HFF-Myc (cell line): ENCODE results near the gene PEX1.
"Not testable (repeated sequence)": the region's sequence is repeated elsewhere in the genome, so short reads cannot be mapped to it uniquely, and the experiment has no call there.

Source experiments
- DNase-seq: peaks from one replicate; pipeline ENCODE4 v3.0.0-alpha.2; 2011; ENCODE audit warnings: low read depth; ENCODE audit errors: extremely low read depth
- H3K4me3 ChIP-seq: replicated peaks from 2 replicates; pipeline ENCODE4 v1.5.1; 2011; ENCODE audit warnings: low read depth, mild to moderate bottlenecking, control low read depth, low read length
- CTCF ChIP-seq: IDR thresholded peaks from 2 replicates; pipeline ENCODE4 v1.5.1; 2012; ENCODE audit warnings: mild to moderate bottlenecking, low read depth, low read length, control low read depth; ENCODE audit errors: missing control alignments

Gene PEX1

GRCh38 chr7:92468589-92468988, 59.7 kb downstream of the PEX1 start:
- not testable (repeated sequence) for DNase-seq, H3K4me3 ChIP-seq

- H3K4me3 ChIP-seq = no peak overlapping the region
- no peak for TF ChIP-seq CTCF
Measured at GRCh38 chr7:92466682-92467081, 61.6 kb downstream of the PEX1 start.

GRCh38 chr7:92464515-92464914, 63.8 kb downstream of the PEX1 start:
- H3K4me3 ChIP-seq = no peak overlapping the region
- no peak for TF ChIP-seq CTCF
- no peak for DNase-seq

More at GRCh38 chr7:92466682-92467081, 61.6 kb downstream of the PEX1 start:
- DNase-seq = no peak

- no peak for TF ChIP-seq CTCF
- H3K4me3 ChIP-seq = no peak overlapping the region
- no peak for DNase-seq
Measured at GRCh38 chr7:92462560-92462959, 65.8 kb downstream of the PEX1 start.

- no peak overlapping the region for H3K4me3 ChIP-seq
- DNase-seq = no peak
Measured at GRCh38 chr7:92461027-92462003, 67.0 kb downstream of the PEX1 start.

GRCh38 chr7:92460510-92460909, 67.8 kb downstream of the PEX1 start:
- no peak for TF ChIP-seq CTCF
- H3K4me3 ChIP-seq = no peak overlapping the region
- DNase-seq = no peak

More at GRCh38 chr7:92461027-92462003, 67.0 kb downstream of the PEX1 start:
- TF ChIP-seq CTCF = peak; percentile 82

- DNase-seq = no peak
- H3K4me3 ChIP-seq = no peak overlapping the region
- no peak for TF ChIP-seq CTCF
Measured at GRCh38 chr7:92460109-92460508, 68.2 kb downstream of the PEX1 start.
